Smooth muscle cell (in vitro differentiated cells): ENCODE results near the gene ARHGEF28. TPM values are rescaled to one million over a fixed set of nuclear protein-coding genes. Genes with fewer than 3 reads are reported as not detected.
A peak's percentile ranks its signal among the peaks of the same experiment; 100 is the strongest.

Experiments used
- DNase-seq: peaks from one replicate; lab custom pipeline; 2025; ENCODE audit not compliant: unreplicated experiment; lab: John Stamatoyannopoulos, UW
- H2AFZ ChIP-seq: fragments of 200-600 bp; sonication (generic); 2 replicates; pipeline ENCODE4 v1.6.0; 2016; ENCODE audit warnings: antibody characterized with exemption, low read depth, mild to moderate bottlenecking
- H3F3A ChIP-seq: fragments of 200-600 bp; sonication (generic); 2 replicates; pipeline ENCODE4 v1.6.0; 2017; ENCODE audit warnings: antibody characterized with exemption, low read depth
- H3K27ac ChIP-seq: fragments of 200-600 bp; sonication (generic); 2 replicates; pipeline ENCODE4 v1.5.1; 2016; ENCODE audit warnings: low read depth, mild to moderate bottlenecking
- H3K27me3 ChIP-seq: fragments of 200-600 bp; sonication (generic); 2 replicates; pipeline ENCODE4 v1.6.1; 2016; ENCODE audit warnings: low read depth, mild to moderate bottlenecking
- H3K36me3 ChIP-seq: fragments of 200-600 bp; sonication (generic); 2 replicates; pipeline ENCODE4 v1.5.1; 2016; ENCODE audit warnings: low read depth
- H3K4me1 ChIP-seq: fragments of 200-600 bp; sonication (generic); 2 replicates; pipeline ENCODE4 v1.5.1; 2016; ENCODE audit warnings: low read depth
- H3K4me2 ChIP-seq: fragments of 200-600 bp; sonication (generic); 2 replicates; pipeline ENCODE4 v1.6.0; 2016; ENCODE audit warnings: mild to moderate bottlenecking
- H3K4me3 ChIP-seq: fragments of 200-600 bp; sonication (generic); 2 replicates; pipeline ENCODE4 v1.5.1; 2016; ENCODE audit warnings: mild to moderate bottlenecking
- H3K79me2 ChIP-seq: fragments of 200-600 bp; sonication (generic); 2 replicates; pipeline ENCODE4 v1.6.0; 2016; ENCODE audit warnings: low read depth, mild to moderate bottlenecking
- H3K9ac ChIP-seq: fragments of 200-600 bp; sonication (generic); 2 replicates; pipeline ENCODE4 v1.6.0; 2016; ENCODE audit warnings: low read depth
- H3K9me3 ChIP-seq: fragments of 200-600 bp; sonication (generic); replicated peaks from 2 replicates; pipeline ENCODE4 v1.5.1; 2016; ENCODE audit warnings: low read depth
- H4K20me1 ChIP-seq: fragments of 200-600 bp; sonication (generic); 2 replicates; pipeline ENCODE4 v1.6.0; 2016; ENCODE audit warnings: low read depth
- WGBS: methylation state at CpG from one replicate; pipeline ENCODE4 v1.1.7; 2016; ENCODE audit warnings: low lambda C conversion rate; 5-methylcytosine and 5-hydroxymethylcytosine counted together
- polyA plus RNA-seq: library from polyadenylated mRNA; unstranded; fragments of >200 nt; fragmentation: Nextera tagmentation; extraction: Ambion mirVana; gene quantifications from 2 replicates; pipeline ENCODE4 v1.2.1, GENCODE V29; 2016
- total RNA-seq: library from RNA; depleted of rRNA; stranded (reverse); fragments of >200 nt; gene quantifications from 2 replicates; pipeline ENCODE4 v1.2.3, GENCODE V29; 2014
- TF ChIP-seq, protein P1 (sequence below): fragments of 200-600 bp; sonication (generic); IDR thresholded peaks from 2 replicates; pipeline ENCODE4 v1.5.1; 2017; ENCODE audit warnings: borderline replicate concordance, mild to moderate bottlenecking, antibody characterized with exemption; ENCODE audit not compliant: insufficient read depth, poor library complexity, severe bottlenecking

Gene ARHGEF28
- total and polyA plus RNA-seq, 2 experiments from 2014 or later, result 0.19 to 0.90 TPM

GRCh38 chr5:73821003-73821402 is 195.0 kb downstream of the ARHGEF28 start:
- Histone ChIP-seq H4K20me1 (no peaks in the 10 kb centered on the region), H3K27me3 (no peaks in the 10 kb centered on the region), H3K27ac (no peak overlapping the region), H3F3A (no peaks in the 10 kb centered on the region), H3K79me2 (no peaks in the 10 kb centered on the region), H3K9me3 (no peaks in the 10 kb centered on the region), H2AFZ (no peak overlapping the region), H3K36me3 (no peaks in the 10 kb centered on the region), H3K4me1 (no peaks in the 10 kb centered on the region), H3K9ac (no peak overlapping the region), H3K4me2 (no peak overlapping the region), H3K4me3 (no peak overlapping the region)
- TF ChIP-seq, protein P1, sequence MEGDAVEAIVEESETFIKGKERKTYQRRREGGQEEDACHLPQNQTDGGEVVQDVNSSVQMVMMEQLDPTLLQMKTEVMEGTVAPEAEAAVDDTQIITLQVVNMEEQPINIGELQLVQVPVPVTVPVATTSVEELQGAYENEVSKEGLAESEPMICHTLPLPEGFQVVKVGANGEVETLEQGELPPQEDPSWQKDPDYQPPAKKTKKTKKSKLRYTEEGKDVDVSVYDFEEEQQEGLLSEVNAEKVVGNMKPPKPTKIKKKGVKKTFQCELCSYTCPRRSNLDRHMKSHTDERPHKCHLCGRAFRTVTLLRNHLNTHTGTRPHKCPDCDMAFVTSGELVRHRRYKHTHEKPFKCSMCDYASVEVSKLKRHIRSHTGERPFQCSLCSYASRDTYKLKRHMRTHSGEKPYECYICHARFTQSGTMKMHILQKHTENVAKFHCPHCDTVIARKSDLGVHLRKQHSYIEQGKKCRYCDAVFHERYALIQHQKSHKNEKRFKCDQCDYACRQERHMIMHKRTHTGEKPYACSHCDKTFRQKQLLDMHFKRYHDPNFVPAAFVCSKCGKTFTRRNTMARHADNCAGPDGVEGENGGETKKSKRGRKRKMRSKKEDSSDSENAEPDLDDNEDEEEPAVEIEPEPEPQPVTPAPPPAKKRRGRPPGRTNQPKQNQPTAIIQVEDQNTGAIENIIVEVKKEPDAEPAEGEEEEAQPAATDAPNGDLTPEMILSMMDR, result no peak
- 94% methylated on average over 4 of the region's 4 CpGs for WGBS
- no peak for DNase-seq

DNA sequence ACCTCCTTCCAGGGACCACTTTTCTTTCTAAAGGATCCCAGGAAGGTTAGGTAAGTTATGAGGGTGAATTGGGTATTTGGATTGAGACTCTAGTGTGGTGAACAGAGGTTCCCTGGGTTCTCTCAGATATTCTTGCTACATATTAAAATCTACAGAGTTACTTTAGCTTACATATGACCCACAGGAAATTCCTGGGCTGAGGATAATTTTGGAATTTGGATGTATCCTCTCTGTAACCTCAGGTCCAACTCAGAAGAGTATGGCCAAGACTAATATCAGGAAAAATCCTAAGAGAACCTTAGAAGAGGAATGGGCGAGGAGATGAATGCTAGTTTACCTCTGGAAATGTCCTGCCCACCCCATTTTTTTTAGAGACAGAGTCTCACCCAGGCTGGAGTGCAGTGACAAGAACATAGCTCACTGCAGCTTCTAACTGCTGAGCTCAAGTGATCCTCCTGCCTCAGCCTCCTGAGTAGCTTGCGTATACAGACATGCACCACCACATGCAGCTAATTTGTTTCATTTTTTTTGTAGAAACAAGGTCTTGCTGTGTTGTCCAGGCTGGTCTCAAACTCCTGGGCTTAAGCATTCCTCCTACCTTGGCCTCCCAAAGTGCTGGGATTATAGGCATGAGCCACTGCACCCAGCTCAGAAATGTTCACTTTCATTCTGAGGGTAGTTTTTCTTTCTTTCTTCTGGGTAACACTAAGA is 196.4 kb downstream of the ARHGEF28 start:
- Histone ChIP-seq H4K20me1 (no peaks in the 10 kb centered on the region), H2AFZ (no peak overlapping the region), H3K27ac (peak overlapping the region; percentile 26), H3K4me1 (no peaks in the 10 kb centered on the region), H3K27me3 (no peaks in the 10 kb centered on the region), H3K4me2 (no peak overlapping the region), H3K79me2 (no peaks in the 10 kb centered on the region), H3K9me3 (no peaks in the 10 kb centered on the region), H3K9ac (no peak overlapping the region), H3F3A (no peaks in the 10 kb centered on the region), H3K4me3 (no peak overlapping the region), H3K36me3 (no peaks in the 10 kb centered on the region)
- no peak for DNase-seq
- TF ChIP-seq, protein P1, result no peak
- WGBS, result 85% methylated on average over 2 of the region's 2 CpGs

DNA sequence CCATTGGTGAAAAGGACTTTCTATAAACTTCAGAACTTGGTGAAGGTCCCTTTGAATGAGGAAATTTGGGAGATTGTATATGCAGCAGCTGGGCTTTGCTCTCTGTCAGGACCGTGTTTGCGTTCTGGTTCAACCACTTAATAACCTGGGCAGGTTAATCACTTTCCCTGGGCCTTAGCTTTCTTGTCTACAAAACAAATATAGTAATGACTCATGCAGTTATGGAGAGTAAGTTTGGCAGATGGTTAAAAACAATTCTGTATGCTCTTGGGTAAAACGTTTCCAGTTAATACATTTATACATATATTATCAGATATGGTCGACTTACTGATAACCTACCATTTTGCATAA is 197.0 kb downstream of the ARHGEF28 start:
- Histone ChIP-seq H3K4me3 (no peak overlapping the region), H3K9me3 (no peaks in the 10 kb centered on the region), H3F3A (no peaks in the 10 kb centered on the region), H3K9ac (no peak overlapping the region), H3K27me3 (no peaks in the 10 kb centered on the region), H3K79me2 (no peaks in the 10 kb centered on the region), H3K27ac (peak overlapping the region; percentile 26), H2AFZ (no peak overlapping the region), H4K20me1 (no peaks in the 10 kb centered on the region), H3K4me1 (no peaks in the 10 kb centered on the region), H3K36me3 (no peaks in the 10 kb centered on the region), H3K4me2 (no peak overlapping the region)
- TF ChIP-seq, protein P1, result no peak
- 49% methylated on average over 4 of the region's 4 CpGs for WGBS
- DNase-seq, result no peak

GRCh38 chr5:73823508-73823925 is 197.5 kb downstream of the ARHGEF28 start:
- Histone ChIP-seq H3K36me3 (no peaks in the 10 kb centered on the region), H3K9ac (no peak overlapping the region), H3F3A (no peaks in the 10 kb centered on the region), H3K27ac (peak overlapping the region; percentile 26), H3K27me3 (peaks cover under 1% of the 10 kb centered on the region), H3K4me3 (no peak overlapping the region), H3K79me2 (no peaks in the 10 kb centered on the region), H3K4me2 (no peak overlapping the region), H3K4me1 (no peaks in the 10 kb centered on the region), H4K20me1 (no peaks in the 10 kb centered on the region), H2AFZ (no peak overlapping the region), H3K9me3 (no peaks in the 10 kb centered on the region)
- 72% methylated on average over 1 of the region's 1 CpG for WGBS
- TF ChIP-seq, protein P1, result no peak
- DNase-seq, result no peak
